Naive B cell (primary cell): ENCODE results near the gene CCDC9. TPM values are rescaled to one million over a fixed set of nuclear protein-coding genes. Genes with fewer than 3 reads are reported as not detected.

Experiments used
- ATAC-seq, 2 donors: fragments of 150-1000 bp; cut with Tn5 transposase; 2 replicates each; pipeline ENCODE4 v1.10.0; 2021; ENCODE audit warnings: low read depth in 2 of 2, mild to moderate bottlenecking in 2 of 2, moderate library complexity in 2 of 2
- DNase-seq: peaks from one replicate; pipeline ENCODE4 v3.0.0; 2022
- H3K27ac Mint-ChIP-seq, 6 donors: one replicate each; pipeline ENCODE4 v1.8.0; 2020 to 2022; ENCODE audit warnings: mild to moderate bottlenecking in 6 of 6, mixed read lengths in 6 of 6, moderate library complexity in 5 of 6, inconsistent platforms in 2 of 6
- H3K27me3 Mint-ChIP-seq, 3 donors: one replicate each; pipeline ENCODE4 v1.8.0; 2021 to 2022; ENCODE audit warnings: mixed read lengths in 3 of 3, mild to moderate bottlenecking in 1 of 3
- H3K36me3 Mint-ChIP-seq, 2 donors: one replicate each; pipeline ENCODE4 v1.8.0; 2020 to 2022; ENCODE audit warnings: mixed read lengths in 2 of 2, inconsistent platforms in 1 of 2, mild to moderate bottlenecking in 1 of 2
- H3K4me1 Mint-ChIP-seq, 3 donors: one replicate each; pipeline ENCODE4 v1.8.0; 2020 to 2022; ENCODE audit warnings: mixed read lengths in 3 of 3, inconsistent platforms in 1 of 3, mild to moderate bottlenecking in 1 of 3, moderate library complexity in 1 of 3
- H3K4me3 Mint-ChIP-seq, 8 donors: one replicate each; pipeline ENCODE4 v1.8.0; 2020 to 2022; ENCODE audit warnings: mild to moderate bottlenecking in 8 of 8, mixed read lengths in 8 of 8, moderate library complexity in 8 of 8, inconsistent platforms in 2 of 8
- H3K9me3 Mint-ChIP-seq, 7 donors: one replicate each; pipeline ENCODE4 v1.8.0; 2020 to 2022; ENCODE audit warnings: mixed read lengths in 7 of 7, mild to moderate bottlenecking in 5 of 7, inconsistent platforms in 2 of 7, moderate library complexity in 1 of 7
- polyA plus RNA-seq, 6 donors: library from polyadenylated mRNA; unstranded; fragments of 300-500 nt; fragmentation: Illumina TruSeq; gene quantifications; one replicate each; pipeline ENCODE4 v1.2.3, GENCODE V29; 2021; ENCODE audit warnings: low read depth in 6 of 6

CCDC9 gene
- polyA plus RNA-seq, 6 donors from 2014 or later, result 7.8 to 13.2 (median 8.8) TPM

DNA sequence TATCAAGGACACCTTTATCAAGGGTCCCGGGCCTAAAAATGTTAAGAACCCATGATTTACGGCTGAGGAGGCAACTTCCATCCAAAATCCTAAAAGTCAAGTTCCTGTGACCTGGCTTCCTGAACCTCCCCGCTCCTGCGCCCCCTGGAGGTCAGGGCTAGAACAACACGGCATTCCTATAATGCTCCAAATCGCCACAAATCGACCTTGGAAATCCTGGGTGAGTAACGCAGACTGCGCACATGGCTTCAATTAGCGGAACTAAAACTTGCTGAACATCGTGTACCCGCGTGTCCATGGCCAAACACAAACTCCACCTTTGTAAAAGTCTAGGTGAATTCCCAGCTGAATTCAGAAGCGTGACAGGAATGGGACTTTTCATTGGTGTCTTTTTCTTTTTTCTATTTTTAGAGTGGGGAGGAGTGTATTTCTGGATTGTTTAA lies 49.0 kb downstream of the CCDC9 start:
- Mint-ChIP-seq H3K27ac (peak overlapping the region in 3 of 6 donors; percentile 25 to 76 (median 66)), H3K4me3 (no peak overlapping the region), H3K36me3 (no peaks in the 10 kb centered on the region), H3K9me3 (no peaks in the 10 kb centered on the region), H3K4me1 (peaks cover 13 to 17% (median 17%) of the 10 kb centered on the region in 3 donors), H3K27me3 (peaks cover 6 to 53% (median 48%) of the 10 kb centered on the region in 3 donors)
- DNase-seq (peak; percentile 42), ATAC-seq (peak; percentile 68 to 85)

DNA sequence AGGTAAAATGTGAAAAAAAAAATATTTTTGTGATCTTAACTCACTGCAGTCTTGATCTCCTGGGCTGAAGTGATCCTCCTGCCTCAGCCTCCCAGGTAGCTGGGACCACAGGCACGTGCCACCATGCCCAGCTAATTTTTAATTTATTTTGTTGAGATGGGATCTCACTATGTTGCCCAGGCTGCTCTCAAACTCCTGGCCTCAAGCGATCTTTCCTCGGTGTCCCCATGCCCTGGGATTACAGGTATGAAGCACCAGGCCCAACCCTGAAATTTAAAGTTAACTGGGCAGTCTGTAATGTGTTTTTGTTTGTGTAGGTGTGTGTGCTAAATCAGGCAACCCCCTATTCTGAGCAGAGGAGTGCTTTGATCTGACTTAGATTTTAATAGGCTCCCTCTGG lies 50.0 kb downstream of the CCDC9 start:
- H3K9me3 Mint-ChIP-seq, result no peaks in the 10 kb centered on the region
- no peak for ATAC-seq

DNA sequence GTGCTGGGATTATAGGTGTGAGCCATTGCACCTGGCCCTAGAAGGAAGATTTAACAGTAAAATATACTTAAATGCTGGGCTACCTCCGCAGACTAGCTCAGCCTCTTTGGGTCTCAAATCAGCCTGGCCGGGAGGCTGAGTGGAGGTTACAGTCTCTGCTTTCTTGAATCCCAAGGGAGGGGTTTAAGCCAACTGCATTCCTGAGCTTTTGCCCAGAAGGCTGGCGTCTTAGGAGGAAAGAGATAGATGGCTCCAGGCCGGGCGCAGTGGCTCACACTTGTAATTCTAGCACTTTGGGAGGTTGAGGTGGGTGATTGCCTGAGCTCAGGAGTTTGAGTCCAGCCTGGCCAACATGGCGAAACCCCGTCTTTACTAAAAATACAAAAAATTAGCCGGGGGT lies 52.7 kb downstream of the CCDC9 start:
- H3K27ac Mint-ChIP-seq, result peak overlapping the region in 1 of 6 donors; percentile 10
- H3K4me1 Mint-ChIP-seq, result peaks cover 5 to 6% (median 6%) of the 10 kb centered on the region in 3 donors
- H3K27me3 Mint-ChIP-seq, result peaks cover 24 to 59% (median 48%) of the 10 kb centered on the region in 3 donors
- no peak for DNase-seq
- no peak overlapping the region for H3K4me3 Mint-ChIP-seq
- peaks cover 0 to 3% (median 0%) of the 10 kb centered on the region in 7 donors for H3K9me3 Mint-ChIP-seq
- no peak for ATAC-seq
- H3K36me3 Mint-ChIP-seq, result no peaks in the 10 kb centered on the region

More for the DNA sequence above, 50.0 kb downstream of the CCDC9 start:
- Mint-ChIP-seq H3K4me1 (peaks cover 8 to 13% (median 12%) of the 10 kb centered on the region in 3 donors), H3K27ac (peak overlapping the region in 2 of 6 donors; percentile 24 to 26), H3K4me3 (no peak overlapping the region), H3K27me3 (peaks cover 10 to 59% (median 48%) of the 10 kb centered on the region in 3 donors), H3K36me3 (no peaks in the 10 kb centered on the region)
- no peak for DNase-seq

- Mint-ChIP-seq H3K27ac (peak within 1 kb of the TSS in 2 of 6 donors; percentile 4 to 42), H3K4me1 (peaks cover 5 to 6% (median 6%) of the 10 kb centered on the region in 3 donors), H3K27me3 (peaks cover 25 to 61% (median 48%) of the 10 kb centered on the region in 3 donors), H3K9me3 (peaks cover 0 to 4% (median 0%) of the 10 kb centered on the region in 7 donors), H3K4me3 (peak within 1 kb of the TSS in 1 of 8 donors; percentile 67), H3K36me3 (no peaks in the 10 kb centered on the region)
- ATAC-seq, result no peak
- no peak for DNase-seq
Measured at GRCh38 chr19:47309608-47310007, 53.3 kb downstream of the CCDC9 start, which contains the start of gene C5AR1. Gene C5AR1 (plus strand): TSS chr19:47309861. CDS start chr19:47309896, 35 bp downstream.

- Mint-ChIP-seq H3K27me3 (peaks cover 22 to 62% (median 45%) of the 10 kb centered on the region in 3 donors), H3K4me3 (peak overlapping the region in 1 of 8 donors; percentile 67), H3K27ac (peak overlapping the region in 1 of 6 donors; percentile 42)
Measured at GRCh38 chr19:47310323-47310722, 54.0 kb downstream of the CCDC9 start.

GRCh38 chr19:47310819-47311218 lies 54.5 kb downstream of the CCDC9 start:
- Mint-ChIP-seq H3K27ac (peak overlapping the region in 2 of 6 donors; percentile 42 to 84), H3K4me3 (no peak overlapping the region)

More at GRCh38 chr19:47310323-47310722, 54.0 kb downstream of the CCDC9 start:
- no peak for ATAC-seq
- H3K4me1 Mint-ChIP-seq, result peaks cover 2 to 3% (median 2%) of the 10 kb centered on the region in 3 donors
- DNase-seq, result no peak
- peaks cover 0 to 5% (median 2%) of the 10 kb centered on the region in 7 donors for H3K9me3 Mint-ChIP-seq
- no peaks in the 10 kb centered on the region for H3K36me3 Mint-ChIP-seq

GRCh38 chr19:47312366-47313006 lies 56.2 kb downstream of the CCDC9 start:
- no peak overlapping the region for H3K4me3 Mint-ChIP-seq
- H3K36me3 Mint-ChIP-seq, result no peaks in the 10 kb centered on the region
- no peak for ATAC-seq
- peaks cover 0 to 11% (median 2%) of the 10 kb centered on the region in 7 donors for H3K9me3 Mint-ChIP-seq
- peaks cover 25 to 60% (median 37%) of the 10 kb centered on the region in 3 donors for H3K27me3 Mint-ChIP-seq
- no peak for DNase-seq
- no peaks in the 10 kb centered on the region for H3K4me1 Mint-ChIP-seq
- H3K27ac Mint-ChIP-seq, result no peak overlapping the region

More at GRCh38 chr19:47310819-47311218, 54.5 kb downstream of the CCDC9 start:
- no peaks in the 10 kb centered on the region for H3K4me1 Mint-ChIP-seq
- DNase-seq, result no peak
- peaks cover 0 to 5% (median 2%) of the 10 kb centered on the region in 7 donors for H3K9me3 Mint-ChIP-seq
- H3K36me3 Mint-ChIP-seq, result no peaks in the 10 kb centered on the region
- ATAC-seq, result no peak
- peaks cover 20 to 62% (median 42%) of the 10 kb centered on the region in 3 donors for H3K27me3 Mint-ChIP-seq

- H3K27me3 Mint-ChIP-seq, result peaks cover 25 to 51% (median 34%) of the 10 kb centered on the region in 3 donors
Measured at GRCh38 chr19:47313754-47314295, 57.5 kb downstream of the CCDC9 start.

DNA sequence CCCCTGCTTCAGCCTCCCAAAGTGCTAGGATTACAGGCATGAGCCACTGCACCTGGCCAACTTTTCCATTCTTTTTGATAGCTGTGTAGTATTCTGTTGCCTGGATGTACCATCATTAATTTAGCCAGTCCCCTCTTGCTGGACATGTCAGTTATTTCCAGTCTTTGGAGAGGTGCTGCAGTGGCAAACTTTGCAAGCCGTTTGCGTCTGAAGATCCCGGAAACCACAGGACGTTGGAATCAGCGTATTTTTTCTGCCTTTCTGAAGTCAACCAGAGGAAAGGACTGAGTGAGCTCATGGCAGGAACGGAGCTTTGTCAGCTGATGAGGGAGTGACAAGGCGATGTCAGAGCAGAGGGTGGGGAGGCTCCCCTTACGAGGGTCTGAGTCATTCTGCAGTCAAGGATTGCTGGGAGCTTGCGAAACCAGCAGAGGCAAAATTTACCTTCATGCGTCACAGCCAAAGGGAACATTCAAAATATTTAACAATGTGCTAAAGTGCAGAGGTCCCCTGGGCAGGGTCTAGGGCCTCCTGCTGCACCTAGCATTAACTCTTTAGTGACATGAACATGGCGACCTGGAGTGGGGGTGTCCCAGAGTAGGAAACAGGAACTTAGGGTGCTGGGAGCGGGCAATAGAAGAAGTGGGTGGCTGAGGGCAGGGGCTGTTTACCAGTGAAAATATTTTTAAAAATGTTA lies 58.9 kb downstream of the CCDC9 start:
- peak overlapping the region in 2 of 6 donors; percentile 32 to 72 for H3K27ac Mint-ChIP-seq
- peaks cover 0 to 11% (median 2%) of the 10 kb centered on the region in 7 donors for H3K9me3 Mint-ChIP-seq
- no peak for DNase-seq
- no peaks in the 10 kb centered on the region for H3K36me3 Mint-ChIP-seq
- H3K4me1 Mint-ChIP-seq, result no peaks in the 10 kb centered on the region
- H3K27me3 Mint-ChIP-seq, result peaks cover 25 to 44% (median 34%) of the 10 kb centered on the region in 3 donors
- ATAC-seq, result no peak
- peak overlapping the region in 1 of 8 donors; percentile 69 for H3K4me3 Mint-ChIP-seq

More at GRCh38 chr19:47313754-47314295, 57.5 kb downstream of the CCDC9 start:
- H3K27ac Mint-ChIP-seq, result peak overlapping the region in 1 of 6 donors; percentile 38
- H3K4me1 Mint-ChIP-seq, result no peaks in the 10 kb centered on the region
- no peak overlapping the region for H3K4me3 Mint-ChIP-seq
- no peak for DNase-seq
- no peak for ATAC-seq
- peaks cover 0 to 11% (median 2%) of the 10 kb centered on the region in 7 donors for H3K9me3 Mint-ChIP-seq
- no peaks in the 10 kb centered on the region for H3K36me3 Mint-ChIP-seq

- no peak for DNase-seq
- Mint-ChIP-seq H3K4me1 (no peaks in the 10 kb centered on the region), H3K27ac (no peak overlapping the region), H3K27me3 (peaks cover 27 to 46% (median 33%) of the 10 kb centered on the region in 3 donors), H3K9me3 (peaks cover 0 to 11% (median 2%) of the 10 kb centered on the region in 7 donors), H3K36me3 (no peaks in the 10 kb centered on the region), H3K4me3 (no peak overlapping the region)
- no peak for ATAC-seq
Measured at GRCh38 chr19:47316513-47316912, 60.2 kb downstream of the CCDC9 start.

- H3K36me3 Mint-ChIP-seq, result no peaks in the 10 kb centered on the region
- peaks cover 0 to 5% (median 0%) of the 10 kb centered on the region in 3 donors for H3K4me1 Mint-ChIP-seq
- peaks cover 0 to 9% (median 0%) of the 10 kb centered on the region in 7 donors for H3K9me3 Mint-ChIP-seq
- DNase-seq (no peak), ATAC-seq (no peak)
- H3K27ac Mint-ChIP-seq, result peak overlapping the region in 1 of 6 donors; percentile 52
- H3K27me3 Mint-ChIP-seq, result peaks cover 23 to 55% (median 50%) of the 10 kb centered on the region in 3 donors
- H3K4me3 Mint-ChIP-seq, result no peak overlapping the region
Measured at GRCh38 chr19:47319923-47320871, 63.9 kb downstream of the CCDC9 start.
